Parathyroid adenoma (tissue), 2 donors: ENCODE data around the gene YOD1.

ENCODE experiments used
- H2AFZ ChIP-seq: fragments of 300-600 bp; sonication (generic); one replicate; pipeline ENCODE4 v1.7.0; 2017; ENCODE audit warnings: antibody characterized with exemption, mild to moderate bottlenecking
- H3K27ac ChIP-seq: fragments of 300-600 bp; sonication (generic); one replicate; pipeline ENCODE4 v1.7.0; 2017
- H3K27me3 ChIP-seq: fragments of 300-600 bp; sonication (generic); one replicate; pipeline ENCODE4 v1.7.0; 2017; ENCODE audit warnings: low read length; ENCODE audit not compliant: control insufficient read depth, insufficient read depth
- H3K36me3 ChIP-seq: fragments of 300-600 bp; sonication (generic); one replicate; pipeline ENCODE4 v1.7.0; 2017; ENCODE audit warnings: low read length; ENCODE audit not compliant: control insufficient read depth, insufficient read depth
- H3K4me1 ChIP-seq: fragments of 300-600 bp; sonication (generic); one replicate; pipeline ENCODE4 v1.7.0; 2017; ENCODE audit warnings: control low read depth
- H3K4me2 ChIP-seq: fragments of 300-600 bp; sonication (generic); one replicate; pipeline ENCODE4 v1.7.0; 2017; ENCODE audit warnings: low read length
- H3K4me3 ChIP-seq: fragments of 300-600 bp; sonication (generic); one replicate; pipeline ENCODE4 v1.7.0; 2017; ENCODE audit warnings: low read depth, low read length
- H3K79me2 ChIP-seq: fragments of 300-600 bp; sonication (generic); one replicate; pipeline ENCODE4 v1.7.0; 2017; ENCODE audit warnings: control low read depth
- H3K9ac ChIP-seq: fragments of 300-600 bp; sonication (generic); one replicate; pipeline ENCODE4 v1.7.0; 2017; ENCODE audit warnings: mild to moderate bottlenecking
- H3K9me3 ChIP-seq: fragments of 300-600 bp; sonication (generic); one replicate; pipeline ENCODE4 v1.7.0; 2017; ENCODE audit warnings: low read length; ENCODE audit not compliant: control insufficient read depth
- CTCF ChIP-seq: fragments of 300-600 bp; sonication (generic); IDR thresholded peaks from one replicate; pipeline ENCODE4 v1.7.0; 2017; ENCODE audit warnings: antibody characterized with exemption, mild to moderate bottlenecking
- donor health status: primary hyperparathyroidism.

YOD1 gene

DNA sequence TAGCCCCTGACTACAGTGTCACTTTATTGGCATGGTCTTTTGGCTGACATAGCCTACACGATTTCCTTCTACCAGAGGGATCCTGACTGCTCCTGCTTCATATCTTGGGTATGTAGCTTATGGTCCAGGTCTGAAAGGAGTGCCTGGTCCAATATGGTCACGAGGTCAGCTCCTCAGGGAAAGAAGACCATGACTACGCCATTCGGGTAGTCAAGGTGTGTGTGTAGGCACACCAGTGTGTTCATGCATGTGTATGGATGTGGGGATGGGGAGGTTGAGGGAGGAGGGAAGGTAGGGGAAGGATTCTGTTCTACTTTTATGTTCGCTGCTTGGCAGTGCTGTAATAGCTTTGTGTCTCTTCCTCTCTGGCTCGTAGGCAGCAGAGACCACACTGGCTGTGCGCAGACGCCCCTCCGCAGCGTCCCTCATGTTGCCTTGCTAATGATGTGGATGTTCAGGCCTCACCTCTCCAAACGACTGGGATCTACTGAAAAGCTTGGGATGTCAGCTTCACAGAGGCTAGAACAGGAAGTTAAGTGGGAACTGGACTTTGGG lies 27.6 kb upstream of the YOD1 start:
- Histone ChIP-seq H3K9ac (no peak overlapping the region), H3K4me1 (no peaks in the 10 kb centered on the region), H3K79me2 (no peaks in the 10 kb centered on the region), H3K27me3 (no peaks in the 10 kb centered on the region), H3K9me3 (no peaks in the 10 kb centered on the region), H3K4me3 (no peak overlapping the region), H3K27ac (no peak overlapping the region), H3K4me2 (no peak overlapping the region), H2AFZ (no peak overlapping the region), H3K36me3 (no peaks in the 10 kb centered on the region)
- TF ChIP-seq CTCF = no peak

- Histone ChIP-seq H3K27ac (no peak overlapping the region), H3K79me2 (no peaks in the 10 kb centered on the region), H3K9me3 (no peaks in the 10 kb centered on the region), H3K4me2 (no peak overlapping the region), H3K9ac (no peak overlapping the region), H3K4me1 (no peaks in the 10 kb centered on the region), H3K27me3 (no peaks in the 10 kb centered on the region), H2AFZ (no peak overlapping the region), H3K36me3 (no peaks in the 10 kb centered on the region), H3K4me3 (no peak overlapping the region)
- peak; percentile 76 for TF ChIP-seq CTCF
Measured at GRCh38 chr1:207077470-207078377, 26.7 kb upstream of the YOD1 start.

GRCh38 chr1:207077012-207077411 lies 26.0 kb upstream of the YOD1 start:
- H3K4me1 ChIP-seq = no peaks in the 10 kb centered on the region
- no peaks in the 10 kb centered on the region for H3K36me3 ChIP-seq
- H3K27ac ChIP-seq = no peak overlapping the region
- no peak overlapping the region for H3K9ac ChIP-seq
- H2AFZ ChIP-seq = no peak overlapping the region
- TF ChIP-seq CTCF = no peak
- H3K4me3 ChIP-seq = no peak overlapping the region
- no peaks in the 10 kb centered on the region for H3K9me3 ChIP-seq
- H3K4me2 ChIP-seq = no peak overlapping the region
- H3K27me3 ChIP-seq = no peaks in the 10 kb centered on the region
- H3K79me2 ChIP-seq = no peaks in the 10 kb centered on the region

DNA sequence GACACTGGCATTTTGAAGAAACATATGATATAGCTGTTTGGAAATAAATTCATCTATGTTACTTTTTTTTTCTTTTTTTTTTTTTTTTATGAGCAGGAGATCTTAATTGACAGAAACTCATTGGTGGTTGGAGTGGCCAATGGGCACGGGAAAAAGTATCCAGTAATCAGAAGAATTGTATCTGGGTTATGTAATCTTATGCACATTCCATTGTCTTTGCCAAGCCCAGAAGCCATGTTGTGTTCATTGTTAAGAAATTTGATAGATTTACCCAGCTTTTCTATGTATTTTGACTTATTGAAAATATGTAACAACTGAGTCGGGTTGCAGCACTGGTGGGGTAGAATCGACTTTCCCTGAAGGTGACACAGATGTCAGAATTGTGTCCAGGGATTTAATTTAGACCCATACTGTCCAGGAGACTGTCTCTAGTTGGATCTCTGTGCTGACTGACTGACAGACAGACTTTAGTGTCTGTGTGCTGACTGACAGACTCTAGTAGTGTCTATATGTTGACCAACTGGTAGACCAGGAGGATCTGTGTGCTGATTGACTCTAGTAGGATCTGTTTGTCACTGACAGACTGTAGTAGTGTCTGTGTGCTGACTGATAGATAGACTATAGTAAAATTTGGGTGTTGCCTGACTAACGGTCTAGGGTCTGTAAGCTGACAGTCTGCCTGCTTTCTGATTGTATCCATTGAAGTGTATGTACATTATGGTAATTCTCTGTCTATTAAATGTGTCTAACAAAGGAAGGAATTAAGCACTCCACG lies 25.4 kb upstream of the YOD1 start:
- H2AFZ ChIP-seq = no peak overlapping the region
- no peaks in the 10 kb centered on the region for H3K79me2 ChIP-seq
- no peak overlapping the region for H3K27ac ChIP-seq
- H3K4me3 ChIP-seq = no peak overlapping the region
- H3K4me1 ChIP-seq = no peaks in the 10 kb centered on the region
- no peaks in the 10 kb centered on the region for H3K27me3 ChIP-seq
- TF ChIP-seq CTCF = no peak
- no peak overlapping the region for H3K4me2 ChIP-seq
- no peaks in the 10 kb centered on the region for H3K9me3 ChIP-seq
- H3K36me3 ChIP-seq = no peaks in the 10 kb centered on the region
- H3K9ac ChIP-seq = no peak overlapping the region
